H1 (cell line): ENCODE measurements around the gene APH1B. TPM values are rescaled to one million over a fixed set of nuclear protein-coding genes. Genes with fewer than 3 reads are reported as not detected.

Experiments
- CTCF ChIA-PET: fragments of 300-600 bp; sonication (Branson Sonifier 250); formaldehyde crosslinking; loops from one replicate; lab custom pipeline; 2021; ENCODE audit not compliant: partially characterized antibody; lab: Charles Lee
- POLR2A ChIA-PET: fragments of 300-600 bp; sonication (Branson Sonifier 250); formaldehyde crosslinking; loops from one replicate; lab custom pipeline; 2021; ENCODE audit warnings: inconsistent platforms; ENCODE audit not compliant: partially characterized antibody; lab: Charles Lee
- DNase-seq, 2 experiments: peaks; one replicate each; pipeline versions ENCODE4 v3.0.0 to v3.0.0-alpha.2; 2010 to 2022; ENCODE audit warnings: low spot score in 2 of 2, low read depth in 1 of 2, mixed read lengths in 1 of 2
- FAIRE-seq: peaks from 2 replicates; lab custom pipeline; 2011; peaks lifted over from hg19 to GRCh38; lab: Jason Lieb, UNC
- H2AFZ ChIP-seq: 2 replicates; pipeline ENCODE4 v1.8.1; 2012; ENCODE audit warnings: low read length, inconsistent platforms
- H2AK5ac ChIP-seq: 2 replicates; pipeline ENCODE4 v1.6.1; 2013; ENCODE audit warnings: low read depth, low read length
- H2BK120ac ChIP-seq: replicated peaks from 2 replicates; pipeline ENCODE3; 2013; ENCODE audit warnings: low read depth, low read length, inconsistent platforms
- H2BK12ac ChIP-seq: 2 replicates; pipeline ENCODE4 v1.6.1; 2013; ENCODE audit warnings: low read depth, low read length
- H2BK15ac ChIP-seq: 2 replicates; pipeline ENCODE4 v1.6.1; 2013; ENCODE audit warnings: low read length
- H2BK20ac ChIP-seq: 2 replicates; pipeline ENCODE4 v1.6.1; 2013; ENCODE audit warnings: low read length
- H2BK5ac ChIP-seq: 2 replicates; pipeline ENCODE4 v1.6.1; 2013; ENCODE audit warnings: low read depth, low read length
- H3K14ac ChIP-seq: 2 replicates; pipeline ENCODE4 v1.6.1; 2013; ENCODE audit warnings: inconsistent platforms; ENCODE audit not compliant: insufficient read length
- H3K18ac ChIP-seq: 2 replicates; pipeline ENCODE4 v1.6.1; 2013; ENCODE audit warnings: low read length; ENCODE audit errors: extremely low read depth
- H3K23ac ChIP-seq: 2 replicates; pipeline ENCODE4 v1.6.1; 2013; ENCODE audit warnings: inconsistent platforms; ENCODE audit not compliant: insufficient read length
- H3K23me2 ChIP-seq: 2 replicates; pipeline ENCODE4 v1.6.1; 2013; ENCODE audit warnings: low read depth, low read length
- H3K27ac ChIP-seq: 2 replicates; pipeline ENCODE4 v1.6.1; 2011; ENCODE audit warnings: low read depth, low read length, inconsistent platforms
- H3K27me3 ChIP-seq, 4 experiments: replicated peaks in 1 of 4; 1 replicate in 1 of 4; 2 replicates in 3 of 4; pipeline versions ENCODE4 v1.6.1 to v1.8.1; 2011 to 2013; ENCODE audit warnings: low read length in 3 of 4, mild to moderate bottlenecking in 3 of 4, inconsistent platforms in 2 of 4, mixed read lengths in 2 of 4, moderate library complexity in 1 of 4; ENCODE audit not compliant: control insufficient read depth in 3 of 4, insufficient read depth in 3 of 4; ENCODE audit errors: extremely low read depth in 1 of 4
- H3K36me3 ChIP-seq, 4 experiments: 2 replicates each; pipeline versions ENCODE4 v1.6.1 to v1.8.1; 2011 to 2013; ENCODE audit warnings: mild to moderate bottlenecking in 4 of 4, low read length in 3 of 4, moderate library complexity in 2 of 4, control low read depth in 1 of 4, inconsistent platforms in 1 of 4; ENCODE audit not compliant: insufficient read depth in 4 of 4, control insufficient read depth in 2 of 4
- H3K4ac ChIP-seq: replicated peaks from 2 replicates; pipeline ENCODE3; 2013; ENCODE audit warnings: low read length, low read depth, mixed read lengths, inconsistent platforms; ENCODE audit not compliant: insufficient read length
- H3K4me1 ChIP-seq, 4 experiments: replicated peaks in 1 of 4; 1 replicate in 1 of 4; 2 replicates in 3 of 4; pipeline versions ENCODE4 v1.6.1 to v1.8.1; 2011 to 2013; ENCODE audit warnings: low read length in 3 of 4, inconsistent platforms in 2 of 4, mixed read lengths in 1 of 4; ENCODE audit not compliant: insufficient read depth in 4 of 4, control insufficient read depth in 3 of 4
- H3K4me2 ChIP-seq, 2 experiments: 2 replicates each; pipeline versions ENCODE4 v1.6.1 to v1.8.1; 2011 to 2013; ENCODE audit warnings: low read depth in 2 of 2, low read length in 2 of 2, control low read depth in 1 of 2, inconsistent platforms in 1 of 2, mild to moderate bottlenecking in 1 of 2; ENCODE audit not compliant: insufficient read depth in 1 of 2
- H3K4me3 ChIP-seq, 4 experiments: fragments of 200-600, 300-600 bp in 1 of 4; sonication (generic), shearing (Covaris generic), sonication (Bioruptor Twin) in 1 of 4; 2 replicates each; pipeline versions ENCODE4 v1.5.1 to v1.8.1; 2011 to 2016; ENCODE audit warnings: low read length in 4 of 4, low read depth in 3 of 4, control low read depth in 2 of 4, inconsistent platforms in 2 of 4, mild to moderate bottlenecking in 2 of 4, mixed read lengths in 1 of 4, moderate library complexity in 1 of 4; ENCODE audit not compliant: insufficient read depth in 2 of 4; ENCODE audit errors: extremely low read depth in 1 of 4
- H3K56ac ChIP-seq: replicated peaks from 2 replicates; pipeline ENCODE3; 2013; ENCODE audit warnings: low read depth, mild to moderate bottlenecking, mixed read lengths, low read length, inconsistent platforms; ENCODE audit not compliant: insufficient read length
- H3K79me1 ChIP-seq: 2 replicates; pipeline ENCODE4 v1.6.1; 2013; ENCODE audit warnings: low read depth, low read length, control low read depth
- H3K79me2 ChIP-seq, 2 experiments: 2 replicates each; pipeline versions ENCODE4 v1.6.1 to v1.8.1; 2012 to 2013; ENCODE audit warnings: low read length in 2 of 2, mild to moderate bottlenecking in 2 of 2, inconsistent platforms in 1 of 2; ENCODE audit not compliant: insufficient read depth in 2 of 2, control insufficient read depth in 1 of 2
- H3K9ac ChIP-seq, 4 experiments: replicated peaks in 1 of 4; 1 replicate in 1 of 4; 2 replicates in 3 of 4; pipeline versions ENCODE4 v1.6.1 to v1.8.1; 2011 to 2013; ENCODE audit warnings: low read depth in 3 of 4, low read length in 3 of 4, control low read depth in 2 of 4, mild to moderate bottlenecking in 2 of 4, moderate library complexity in 2 of 4, inconsistent platforms in 1 of 4; ENCODE audit errors: extremely low read depth in 1 of 4
- H3K9me3 ChIP-seq, 2 experiments: 2 replicates each; pipeline versions ENCODE4 v1.6.1 to v1.8.1; 2012 to 2013; ENCODE audit warnings: mild to moderate bottlenecking in 2 of 2, moderate library complexity in 2 of 2, control low read depth in 1 of 2, inconsistent platforms in 1 of 2, low read depth in 1 of 2, low read length in 1 of 2, mixed read lengths in 1 of 2; ENCODE audit not compliant: insufficient read depth in 2 of 2
- H4K20me1 ChIP-seq, 2 experiments: replicated peaks in 1 of 2; 2 replicates each; pipeline versions ENCODE3 to v1.8.1; 2011 to 2013; ENCODE audit warnings: inconsistent platforms in 2 of 2, low read length in 2 of 2, mild to moderate bottlenecking in 1 of 2; ENCODE audit not compliant: insufficient read depth in 2 of 2, control insufficient read depth in 1 of 2
- H4K5ac ChIP-seq: 2 replicates; pipeline ENCODE4 v1.6.1; 2013; ENCODE audit warnings: low read length, low read depth, mixed read lengths, inconsistent platforms; ENCODE audit not compliant: insufficient read length
- H4K8ac ChIP-seq: 2 replicates; pipeline ENCODE4 v1.8.0; 2013; ENCODE audit warnings: mild to moderate bottlenecking, moderate library complexity, low read length, inconsistent platforms; ENCODE audit not compliant: insufficient read depth; ENCODE audit errors: extremely low read depth
- H4K91ac ChIP-seq: replicated peaks from 2 replicates; pipeline ENCODE3; 2013; ENCODE audit warnings: low read length, mixed read lengths, inconsistent platforms; ENCODE audit not compliant: insufficient read length
- JUN ChIP-seq: IDR thresholded peaks from 2 replicates; pipeline ENCODE4 v1.6.1; 2011; ENCODE audit warnings: low read depth, mild to moderate bottlenecking, improper control_type of control experiment, low read length
- whole genome bisulfite sequencing, 2 experiments: shearing (Covaris generic) in 1 of 2; methylation state at CpG; one replicate each; pipeline versions ENCODE4 v1.1.6 to v1.1.7; 2013 to 2015; ENCODE audit warnings: low lambda C conversion rate in 2 of 2, mixed read lengths in 2 of 2, inconsistent platforms in 1 of 2, low coverage in 1 of 2, missing lambda C conversion rate in 1 of 2; ENCODE audit not compliant: insufficient replicate concordance in 2 of 2, insufficient coverage in 1 of 2, insufficient read length in 1 of 2; ENCODE audit errors: extremely low coverage in 1 of 2, missing lambda C conversion rate in 1 of 2; 5-methylcytosine and 5-hydroxymethylcytosine counted together
- polyA plus RNA-seq, 7 experiments: library from polyadenylated mRNA; depleted of rRNA in 3 of 7; stranded (reverse) in 5 of 7; unstranded in 2 of 7; fragments of >200 nt in 5 of 7; fragments of 200-250 nt in 2 of 7; gene quantifications; 1 replicate in 5 of 7; 2 replicates in 1 of 7; 4 replicates in 1 of 7; pipeline versions ENCODE4 v1.2.1 to v1.2.3, GENCODE V29; 2011 to 2013; ENCODE audit warnings: missing spikeins in 2 of 7, mixed read lengths in 2 of 7
- total RNA-seq: library from RNA; stranded (reverse); fragmentation: NEBNext Ultra II Directional; extraction: Animal tissue kit (Norgen Biotek cat#: 25700); gene quantifications from 2 replicates; pipeline ENCODE4 v1.2.1, GENCODE V29; 2021

APH1B gene
- total and polyA plus RNA-seq, 2 of the 8 experiments (the other 6 are each of a cell fraction or from before 2014, with no cell fraction given): 11.5 to 22.9 TPM

GRCh38 chr15:63318344-63318743 lies 40.9 kb downstream of the APH1B start:
- H3K9me3 ChIP-seq: no peaks in the 10 kb centered on the region
- no peak for TF ChIP-seq JUN
- WGBS, 2 experiments: 89% methylated on average over 4 of the region's 4 CpGs; no CpG with 5 or more reads in 1 of the 2 experiments
- ChIA-PET CTCF (interaction anchor here (1.1 to 1.4 kb wide), 2 partner anchors 28 to 51 kb away, joined by 3 to 4 read pairs; no protein-coding TSS in a partner anchor), POLR2A (no interaction called here)
- FAIRE-seq: no peak
- H3K23me2 ChIP-seq: no peaks in the 10 kb centered on the region
- no peak overlapping the region for H4K8ac ChIP-seq
- no peak overlapping the region for H2AFZ ChIP-seq
- H2BK120ac ChIP-seq: no peak overlapping the region
- no peak overlapping the region for H3K23ac ChIP-seq
- no peaks in the 10 kb centered on the region for H3K79me1 ChIP-seq
- H3K4me1 ChIP-seq: peaks cover 0 to 14% (median 7%) of the 10 kb centered on the region in 4 experiments
- H2AK5ac ChIP-seq: no peak overlapping the region
- no peak overlapping the region for H3K4me3 ChIP-seq
- no peaks in the 10 kb centered on the region for H3K79me2 ChIP-seq
- H3K9ac ChIP-seq: no peak overlapping the region
- H3K27me3 ChIP-seq: no peaks in the 10 kb centered on the region
- H2BK20ac ChIP-seq: no peak overlapping the region
- no peak overlapping the region for H2BK12ac ChIP-seq
- no peak overlapping the region for H3K56ac ChIP-seq
- no peak for DNase-seq
- no peak overlapping the region for H2BK5ac ChIP-seq
- H4K5ac ChIP-seq: no peak overlapping the region
- no peak overlapping the region for H3K4ac ChIP-seq
- H3K36me3 ChIP-seq: no peaks in the 10 kb centered on the region
- no peak overlapping the region for H3K4me2 ChIP-seq
- no peak overlapping the region for H4K91ac ChIP-seq
- H3K14ac ChIP-seq: no peak overlapping the region
- no peak overlapping the region for H3K27ac ChIP-seq
- no peak overlapping the region for H3K18ac ChIP-seq
- H4K20me1 ChIP-seq: no peaks in the 10 kb centered on the region
- H2BK15ac ChIP-seq: no peak overlapping the region
